Left lobe of liver (tissue), 2 donors: ENCODE measurements around the gene PSD. TPM values are rescaled to one million over a fixed set of nuclear protein-coding genes. Genes with fewer than 3 reads are reported as not detected.

Experiments
- ATAC-seq: fragments of 200-7000 bp; cut with Tn5 transposase; one replicate; pipeline ENCODE4 v1.9.1; 2020; ENCODE audit warnings: mild to moderate bottlenecking, moderate library complexity
- DNase-seq: peaks from one replicate; pipeline ENCODE4 v3.0.0-alpha.2; 2020; ENCODE audit warnings: low spot score
- total RNA-seq: library from RNA; stranded (reverse); gene quantifications from one replicate; pipeline ENCODE4 v1.2.1, GENCODE V29; 2021
- donor health status: DM: no; HTN: no; CAD: no; lungs with moderate emphysema.
- donor health status: DM: no; HTN: yes; CAD: no.

The PSD gene
- total RNA-seq, 1 donor from 2014 or later: 7.0 TPM

GRCh38 chr10:102421757-102422512, 3.4 kb upstream of the PSD start:
- DNase-seq (peak; percentile 75), ATAC-seq (peak; percentile 59)

GRCh38 chr10:102421507-102421756, 2.8 kb upstream of the PSD start:
- ATAC-seq (no peak), DNase-seq (no peak)

GRCh38 chr10:102420714-102421506, 2.3 kb upstream of the PSD start, which contains the start of gene FBXL15:
Gene FBXL15 (plus strand): TSS chr10:102420836. CDS start chr10:102421130, 294 bp downstream.
- DNase-seq (peak; percentile 96), ATAC-seq (peak; percentile 74)

GRCh38 chr10:102420181-102420713, 1.7 kb upstream of the PSD start:
- DNase-seq (no peak), ATAC-seq (no peak)

GRCh38 chr10:102419269-102420180, 940 bp upstream of the PSD start:
- DNase-seq (peak; percentile 65), ATAC-seq (no peak)

- no peak for ATAC-seq
- DNase-seq: no peak
Observed at GRCh38 chr10:102416695-102417094, 1.9 kb downstream of the PSD start.

GRCh38 chr10:102416283-102416682, 2.3 kb downstream of the PSD start:
- DNase-seq (no peak), ATAC-seq (no peak)

- DNase-seq (no peak), ATAC-seq (no peak)
Observed at GRCh38 chr10:102414749-102415148, 3.8 kb downstream of the PSD start.

- DNase-seq (no peak), ATAC-seq (no peak)
Observed at GRCh38 chr10:102413806-102414561, 4.6 kb downstream of the PSD start.

- no peak for ATAC-seq
- no peak for DNase-seq
Observed at GRCh38 chr10:102413053-102413705, 5.4 kb downstream of the PSD start.

- ATAC-seq (no peak), DNase-seq (no peak)
Observed at GRCh38 chr10:102412293-102412692, 6.3 kb downstream of the PSD start.

GRCh38 chr10:102411341-102412255, 7.0 kb downstream of the PSD start:
- DNase-seq: no peak

GRCh38 chr10:102410429-102411073, 8.0 kb downstream of the PSD start:
- DNase-seq (no peak), ATAC-seq (no peak)

More at GRCh38 chr10:102411341-102412255, 7.0 kb downstream of the PSD start:
- ATAC-seq: no peak

- no peak for ATAC-seq
- DNase-seq: no peak
Observed at GRCh38 chr10:102409604-102410428, 8.8 kb downstream of the PSD start.

GRCh38 chr10:102408728-102409603, 9.6 kb downstream of the PSD start:
- DNase-seq (no peak), ATAC-seq (peak; percentile 48)

- DNase-seq (no peak), ATAC-seq (no peak)
Observed at GRCh38 chr10:102408131-102408727, 10.4 kb downstream of the PSD start.
